ENCODE results near the gene MCF2.

MCF2 gene

GRCh38 chrX:139600105-139600504 is 107.9 kb downstream of the MCF2 start:
- no peak for TF ChIP-seq CTCF (IDR thresholded peaks at IDR 0.05; ENCODE audit: extremely low read depth, missing control alignments)
- no peak for DNase-seq (ENCODE audit: low spot score)

GRCh38 chrX:139596068-139596467 is 111.9 kb downstream of the MCF2 start:
- no peak for TF ChIP-seq CTCF (IDR thresholded peaks at IDR 0.05; ENCODE audit: extremely low read depth, missing control alignments)
- no peak for DNase-seq (ENCODE audit: low spot score)

- no peak for DNase-seq (ENCODE audit: low spot score)
- TF ChIP-seq CTCF (IDR thresholded peaks at IDR 0.05; ENCODE audit: extremely low read depth, missing control alignments) = no peak
These were observed 122.4 kb downstream of the MCF2 start for GRCh38 chrX:139585613-139586012.

GRCh38 chrX:139581068-139581467 is 126.9 kb downstream of the MCF2 start:
- no peak for DNase-seq (ENCODE audit: low spot score)
- TF ChIP-seq CTCF (IDR thresholded peaks at IDR 0.05; ENCODE audit: extremely low read depth, missing control alignments) = no peak

DNA sequence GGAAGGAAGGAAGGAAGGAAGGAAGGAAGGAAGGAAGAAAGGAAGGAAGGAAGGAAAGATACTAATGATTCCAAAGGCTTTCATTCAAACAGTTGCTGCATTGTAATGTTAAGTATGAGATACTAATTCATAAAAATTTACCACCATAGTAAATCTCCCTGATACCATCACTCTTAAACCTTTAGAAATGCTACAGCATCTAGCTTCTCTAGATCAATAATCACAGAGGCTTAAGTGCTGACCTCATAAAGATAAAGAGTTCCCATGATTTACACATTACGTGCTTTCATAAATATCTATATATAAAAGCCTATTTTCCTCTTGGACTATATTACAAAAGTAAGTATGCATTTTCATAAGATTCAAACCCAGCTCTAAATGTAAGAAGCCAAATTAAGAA is 141.0 kb downstream of the MCF2 start:
- no peak for TF ChIP-seq CTCF (IDR thresholded peaks at IDR 0.05; ENCODE audit: extremely low read depth, missing control alignments)
- no peak for DNase-seq (ENCODE audit: low spot score)

DNA sequence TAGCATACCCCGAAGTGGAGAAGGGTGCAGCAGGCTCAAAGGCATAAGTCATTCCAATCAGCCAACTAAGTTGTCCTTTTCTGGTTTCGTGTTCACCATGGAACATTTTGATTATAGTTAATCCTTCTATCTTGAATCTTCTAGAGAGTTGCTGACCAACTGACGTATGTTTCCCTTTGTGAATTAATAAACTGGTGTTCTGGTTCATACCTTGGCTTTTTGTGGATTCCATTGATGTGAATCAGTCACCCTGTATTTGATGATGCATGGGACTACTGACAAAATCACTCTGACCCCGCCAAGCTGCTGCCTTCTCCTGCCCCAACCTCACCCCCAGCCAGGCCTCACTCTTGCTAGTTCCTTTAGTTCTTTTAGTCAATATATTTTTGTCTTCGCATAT is 144.7 kb downstream of the MCF2 start:
- no peak for DNase-seq (ENCODE audit: low spot score)

GRCh38 chrX:139560221-139560620 is 147.7 kb downstream of the MCF2 start:
- no peak for DNase-seq (ENCODE audit: low spot score)
- no peak for TF ChIP-seq CTCF (IDR thresholded peaks at IDR 0.05; ENCODE audit: extremely low read depth, missing control alignments)

More for the DNA sequence above, 144.7 kb downstream of the MCF2 start:
- TF ChIP-seq CTCF (IDR thresholded peaks at IDR 0.05; ENCODE audit: extremely low read depth, missing control alignments) = no peak
